SH-SY5Y (cell line): ENCODE data around the gene CHAMP1.

Experiments used
- GATA2 ChIP-seq: IDR thresholded peaks from 2 replicates; pipeline ENCODE4 v1.6.1; 2011; ENCODE audit warnings: mild to moderate bottlenecking, low read depth, low read length
- GATA3 ChIP-seq: IDR thresholded peaks from 2 replicates; pipeline ENCODE4 v1.6.1; 2011; ENCODE audit warnings: low read depth, mild to moderate bottlenecking, low read length, moderate library complexity

DNA sequence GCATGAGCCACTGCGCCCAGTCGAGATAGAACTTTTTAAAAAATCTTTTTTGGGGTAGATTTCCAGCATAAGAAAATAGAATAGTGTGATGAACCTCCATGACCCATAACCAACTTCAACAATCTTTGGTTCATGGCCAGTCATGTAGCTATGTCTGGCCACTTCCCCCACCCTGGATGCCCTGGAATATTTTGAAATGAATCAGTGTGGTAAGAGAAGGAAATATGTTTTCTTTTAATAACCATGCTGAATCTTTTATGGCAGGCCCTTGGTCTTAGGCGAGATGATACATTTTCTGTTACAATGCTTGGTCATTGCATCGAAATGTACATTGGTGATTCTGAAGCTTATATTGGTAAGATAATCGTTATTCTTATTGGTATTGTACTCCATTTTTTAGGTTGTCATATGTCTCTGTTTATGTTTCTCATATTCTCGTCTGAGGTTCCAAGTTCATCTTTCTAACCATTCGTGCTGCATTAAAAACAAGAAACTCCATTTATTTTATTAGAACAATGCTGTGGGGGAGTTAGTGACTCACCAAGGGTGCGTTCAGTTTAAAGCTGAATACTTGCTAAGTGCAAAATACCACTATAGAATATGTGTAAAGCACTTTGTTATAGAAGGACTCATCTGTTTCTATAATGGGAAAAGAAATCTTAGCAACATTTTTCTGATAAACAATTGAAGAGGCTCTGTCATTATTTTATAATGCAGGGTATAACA lies 49.3 kb upstream of the CHAMP1 start:
- TF ChIP-seq GATA2 (no peak), GATA3 (no peak)
